HepG2 (cell line): Measurements from ENCODE around the gene WDR47. TPM values are rescaled to one million over a fixed set of nuclear protein-coding genes. Genes with fewer than 3 reads are reported as not detected.
A peak's percentile ranks its signal among the peaks of the same experiment; 100 is the strongest.

Experiments
- ATAC-seq: fragments of 200-7000 bp; cut with Tn5 transposase; 3 replicates; pipeline ENCODE4 v1.9.1; 2020; ENCODE audit warnings: mild to moderate bottlenecking, moderate library complexity
- BruUV-seq: library from RNA; stranded (reverse); fragments of 400-500 nt; replicated peaks from 2 replicates; lab custom pipeline; 2021; lab: Mats Ljungman, UMichigan
- CTCF ChIA-PET: fragments of 300-600 bp; formaldehyde crosslinking; extraction: SDS; loops from one replicate; lab custom pipeline; 2021; ENCODE audit warnings: low total read pairs, inconsistent platforms, low intra/inter-chr PET ratio; lab: Yijun Ruan, JAX
- POLR2A ChIA-PET: fragments of 350-600 bp; sonication (Branson Sonifier 250); formaldehyde crosslinking; loops from one replicate; lab custom pipeline; 2020; ENCODE audit warnings: antibody characterized with exemption, inconsistent platforms; lab: Yijun Ruan, JAX
- DNase-seq: peaks from one replicate; pipeline ENCODE4 v3.0.0-alpha.2; 2015; ENCODE audit warnings: low spot score
- FAIRE-seq: peaks from 3 replicates; lab custom pipeline; 2011; peaks lifted over from hg19 to GRCh38; lab: Jason Lieb, UNC
- H2AFZ ChIP-seq: one replicate; pipeline ENCODE4 v1.6.1; 2011; ENCODE audit warnings: low read length, inconsistent platforms
- H3K27ac ChIP-seq: fragments of 300-600 bp; 3 replicates; pipeline ENCODE4 v1.8.0; 2011; ENCODE audit warnings: mixed run types, mild to moderate bottlenecking, mixed read lengths, low read length, inconsistent platforms; ENCODE audit not compliant: insufficient read depth; ENCODE audit errors: extremely low read length
- H3K27me3 ChIP-seq, 2 experiments: fragments of 200-600 bp in 1 of 2; 2 replicates in 1 of 2; 3 replicates in 1 of 2; pipeline versions ENCODE4 v1.6.0 to v1.8.0; 2011; ENCODE audit warnings: low read length in 2 of 2, mild to moderate bottlenecking in 2 of 2, moderate library complexity in 2 of 2, inconsistent platforms in 1 of 2; ENCODE audit not compliant: insufficient read depth in 2 of 2, control insufficient read depth in 1 of 2
- H3K36me3 ChIP-seq, 2 experiments: fragments of 200-600 bp in 1 of 2; replicated peaks in 1 of 2; 2 replicates in 1 of 2; 3 replicates in 1 of 2; pipeline versions ENCODE4 v1.5.1 to v1.8.0; 2011; ENCODE audit warnings: low read length in 2 of 2, inconsistent platforms in 1 of 2; ENCODE audit not compliant: insufficient read depth in 2 of 2, control insufficient read depth in 1 of 2
- H3K4me1 ChIP-seq: 2 replicates; pipeline ENCODE4 v1.5.1; 2012; ENCODE audit warnings: low read length, inconsistent platforms; ENCODE audit not compliant: insufficient read depth
- H3K4me2 ChIP-seq: 2 replicates; pipeline ENCODE4 v1.6.0; 2011; ENCODE audit warnings: low read depth, low read length, inconsistent platforms
- H3K4me3 ChIP-seq, 3 experiments: fragments of 200-600 bp in 1 of 3; sonication (generic), shearing (Covaris generic) in 1 of 3; replicated peaks in 1 of 3; 2 replicates each; pipeline ENCODE4 v1.5.1; 2011 to 2016; ENCODE audit warnings: low read length in 3 of 3, inconsistent platforms in 2 of 3, low read depth in 2 of 3, mild to moderate bottlenecking in 2 of 3, control low read depth in 1 of 3, mixed read lengths in 1 of 3; ENCODE audit not compliant: insufficient read depth in 1 of 3
- H3K79me2 ChIP-seq: one replicate; pipeline ENCODE4 v1.6.1; 2011; ENCODE audit warnings: low read length, inconsistent platforms; ENCODE audit not compliant: insufficient read depth
- H3K9ac ChIP-seq: 2 replicates; pipeline ENCODE4 v1.6.0; 2011; ENCODE audit warnings: mild to moderate bottlenecking, low read depth, low read length, inconsistent platforms; ENCODE audit not compliant: insufficient read depth
- H3K9me3 ChIP-seq: 2 replicates; pipeline ENCODE4 v1.5.1; 2012; ENCODE audit warnings: mild to moderate bottlenecking, low read length
- H4K20me1 ChIP-seq: 2 replicates; pipeline ENCODE4 v1.6.0; 2011; ENCODE audit warnings: inconsistent platforms, mild to moderate bottlenecking, low read length, moderate library complexity; ENCODE audit not compliant: insufficient read depth
- ELF4 ChIP-seq: sonication (generic); formaldehyde crosslinking; IDR thresholded peaks from 2 replicates; pipeline ENCODE4 v1.5.0; 2020; ENCODE audit warnings: missing genetic modification reagents, mild to moderate bottlenecking, moderate library complexity, borderline replicate concordance
- ZBTB38 ChIP-seq: sonication (generic); formaldehyde crosslinking; IDR thresholded peaks from 2 replicates; pipeline ENCODE4 v1.5.1; 2020; ENCODE audit warnings: mild to moderate bottlenecking, missing genetic modification reagents
- ZNF503 ChIP-seq: sonication (generic); formaldehyde crosslinking; IDR thresholded peaks from 2 replicates; pipeline ENCODE4 v1.4.0; 2020; ENCODE audit warnings: missing genetic modification reagents
- WGBS: methylation state at CpG from one replicate; pipeline ENCODE4 v1.1.6; 2017; ENCODE audit warnings: low lambda C conversion rate; 5-methylcytosine and 5-hydroxymethylcytosine counted together
- in situ Hi-C: cut with HindIII; loops from 2 replicates; pipeline ENCODE4 v1.10.0; 2017; ENCODE audit warnings: low pct_unique_long_range_greater_than_20kb; ENCODE audit not compliant: extremely low pct_ligation_motif_present
- intact Hi-C: fragments of 100-400 bp; cut with micrococcal nuclease; formaldehyde crosslinking; loops from one replicate; pipeline ENCODE4 v1.10.0; 2022; ENCODE audit not compliant: unreplicated experiment
- polyA plus RNA-seq, 8 experiments: library from polyadenylated mRNA; depleted of rRNA in 3 of 8; stranded (reverse) in 7 of 8; unstranded in 1 of 8; fragments of >200 nt; fragmentation: Illumina TruSeq in 4 of 8; extraction: Trizol in 4 of 8; gene quantifications; 2 replicates each; pipeline versions ENCODE4 v1.2.1 to v1.2.3, GENCODE V29; 2011 to 2016; ENCODE audit warnings: low read depth in 4 of 8, missing spikeins in 1 of 8, mixed read lengths in 1 of 8; ENCODE audit not compliant: insufficient read depth in 1 of 8
- total RNA-seq, 5 experiments: library from RNA; depleted of rRNA; stranded (reverse); fragments of >200 nt; fragmentation: Illumina TruSeq; extraction: Trizol; gene quantifications; 2 replicates each; pipeline ENCODE4 v1.2.3, GENCODE V29; 2016; ENCODE audit warnings: low read depth in 1 of 5

Gene WDR47
- total and polyA plus RNA-seq, 2 of the 13 experiments (the other 11 are each of a cell fraction or from before 2014, with no cell fraction given), result 4.3 to 5.9 TPM

DNA sequence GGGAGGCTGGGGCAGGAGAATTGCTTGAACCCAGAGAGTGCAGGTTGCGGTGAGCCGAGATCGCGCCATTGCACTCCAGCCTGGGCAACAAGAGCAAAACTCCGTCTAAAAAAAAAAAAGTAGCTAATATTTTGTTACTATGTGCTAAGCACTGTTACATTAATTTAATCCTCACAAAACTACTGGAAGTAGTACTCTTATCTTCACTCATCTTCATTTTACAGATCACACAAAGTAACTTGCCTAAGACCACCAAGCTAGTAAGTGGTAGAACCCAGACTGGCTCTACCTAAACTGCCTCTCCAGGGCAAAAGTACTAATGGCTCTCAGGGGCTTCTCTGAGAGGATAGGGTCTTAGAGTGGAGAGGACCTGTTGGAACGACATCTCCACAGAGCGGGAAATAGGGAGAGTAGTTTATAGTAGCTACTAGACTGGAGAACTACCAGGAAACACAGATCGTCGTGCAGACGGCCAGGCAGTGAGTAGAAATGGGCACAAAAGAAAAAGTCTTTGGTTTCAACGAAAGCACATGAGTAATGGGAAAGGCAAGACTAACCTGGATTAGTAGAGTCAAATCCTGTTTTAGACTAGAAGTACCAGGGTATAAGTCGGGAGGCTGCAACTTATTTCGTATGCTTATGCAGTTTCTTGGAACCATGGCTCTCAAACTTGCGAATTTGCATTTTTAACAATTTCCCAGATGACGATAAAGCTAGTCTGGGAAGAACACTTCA, 80.0 kb downstream of the WDR47 start:
- in situ Hi-C loops, result no loop called here
- 54% methylated on average over 15 of the region's 15 CpGs for WGBS

More for the DNA sequence above, 80.0 kb downstream of the WDR47 start:
- BruUV-seq, result no TSS peak
- FAIRE-seq (no peak), ATAC-seq (no peak), DNase-seq (no peak)
- intact Hi-C loops, result loop anchor here (2.0 to 10.0 kb wide), 2 partner anchors 81 to 153 kb away; partner anchors contain the start of genes ELAPOR1 and WDR47
- Histone ChIP-seq H3K36me3 (peaks cover 0 to 23% of the 10 kb centered on the region in 2 experiments; a peak in 2 of 5 replicates), H3K27me3 (no peaks in the 10 kb centered on the region; a peak in 1 of 5 replicates), H3K9ac (peak overlapping the region; percentile 86), H2AFZ (no peak overlapping the region), H3K4me3 (peak overlapping the region; percentile 75 to 88 (median 87)), H3K9me3 (no peaks in the 10 kb centered on the region), H3K27ac (peak overlapping the region; percentile 92), H3K4me1 (peaks cover 60% of the 10 kb centered on the region), H3K79me2 (peaks cover 37% of the 10 kb centered on the region), H4K20me1 (no peaks in the 10 kb centered on the region), H3K4me2 (peak overlapping the region; percentile 96)
- CTCF ChIA-PET, result no interaction called here
- POLR2A ChIA-PET, result interaction anchor here (0.6 kb wide), 1 partner anchor 56 kb away, joined by 8 read pairs; no protein-coding TSS in a partner anchor
- TF ChIP-seq ELF4 (CRISPR knock-in tag) (0 out of 2 replicates have a peak, but pooled peaks have one; percentile 4), ZNF503 (CRISPR knock-in tag) (no peak), ZBTB38 (CRISPR knock-in tag) (peak; percentile 20; the same call in 1 of the 2 replicates)
